HL-60 (cell line): ENCODE measurements around the gene SNX27.

ENCODE experiments used
- DNase-seq, 2 experiments: peaks; one replicate each; pipeline ENCODE4 v3.0.0-alpha.2; 2010 to 2020; ENCODE audit warnings: low read depth in 1 of 2, low spot score in 1 of 2
- H3K27ac ChIP-seq: fragments of 250-450 bp; sonication (Bioruptor Pico); replicated peaks from 2 replicates; pipeline ENCODE4 v1.5.1; 2020; ENCODE audit warnings: mild to moderate bottlenecking, moderate library complexity
- H3K27me3 ChIP-seq: fragments of 250-450 bp; sonication (Bioruptor Pico); 2 replicates; pipeline ENCODE4 v1.5.1; 2021; ENCODE audit warnings: mild to moderate bottlenecking, moderate library complexity; ENCODE audit not compliant: insufficient read depth, poor library complexity, severe bottlenecking
- H3K4me3 ChIP-seq: replicated peaks from 2 replicates; pipeline ENCODE4 v1.5.1; 2011; ENCODE audit warnings: mild to moderate bottlenecking, control low read depth, low read length; ENCODE audit not compliant: insufficient read depth
- GABPA ChIP-seq: IDR thresholded peaks from 2 replicates; pipeline ENCODE4 v1.6.1; 2012; ENCODE audit warnings: low read depth
- POLR2AphosphoS5 ChIP-seq: IDR thresholded peaks from 2 replicates; pipeline ENCODE4 v1.6.1; 2012; ENCODE audit warnings: low read depth
- SPI1 ChIP-seq: IDR thresholded peaks from 2 replicates; pipeline ENCODE4 v1.6.1; 2012; ENCODE audit warnings: low read depth, mild to moderate bottlenecking, borderline replicate concordance
- TF ChIP-seq, protein P1 (sequence below): IDR thresholded peaks from one replicate; pipeline ENCODE4 v1.5.1; 2011; ENCODE audit warnings: low read length, control low read depth, inconsistent platforms; ENCODE audit not compliant: insufficient read depth
- TF ChIP-seq, protein P2 (sequence below): IDR thresholded peaks from 2 replicates; pipeline ENCODE4 v1.6.1; 2012; ENCODE audit warnings: low read depth; ENCODE audit not compliant: insufficient replicate concordance

Gene SNX27

DNA sequence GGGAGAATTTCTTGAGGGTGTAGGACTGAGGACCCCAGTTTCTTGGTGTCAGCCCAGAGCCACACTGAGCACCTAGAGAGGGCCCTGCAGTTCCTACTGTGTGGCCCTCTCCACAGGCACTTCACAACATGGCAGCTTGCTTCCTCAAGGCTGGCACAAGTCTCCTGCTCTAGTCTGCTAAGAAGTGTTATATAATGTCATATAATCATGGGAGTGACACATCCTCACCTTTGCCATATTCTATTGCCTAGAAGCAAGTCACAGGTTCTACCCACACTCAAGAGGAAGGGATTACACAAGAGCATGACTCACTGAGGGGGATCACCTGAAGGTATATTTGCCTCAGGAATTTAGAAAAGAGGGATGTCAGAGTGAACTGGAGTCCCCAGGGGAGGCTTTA is 5.5 kb upstream of the SNX27 start:
- Histone ChIP-seq H3K4me3 (no peak overlapping the region), H3K27me3 (no peaks in the 10 kb centered on the region), H3K27ac (0 out of 2 replicates have a peak overlapping the region, but pooled peaks have one; percentile 25)
- no peak for TF ChIP-seq SPI1
- TF ChIP-seq, protein P1, sequence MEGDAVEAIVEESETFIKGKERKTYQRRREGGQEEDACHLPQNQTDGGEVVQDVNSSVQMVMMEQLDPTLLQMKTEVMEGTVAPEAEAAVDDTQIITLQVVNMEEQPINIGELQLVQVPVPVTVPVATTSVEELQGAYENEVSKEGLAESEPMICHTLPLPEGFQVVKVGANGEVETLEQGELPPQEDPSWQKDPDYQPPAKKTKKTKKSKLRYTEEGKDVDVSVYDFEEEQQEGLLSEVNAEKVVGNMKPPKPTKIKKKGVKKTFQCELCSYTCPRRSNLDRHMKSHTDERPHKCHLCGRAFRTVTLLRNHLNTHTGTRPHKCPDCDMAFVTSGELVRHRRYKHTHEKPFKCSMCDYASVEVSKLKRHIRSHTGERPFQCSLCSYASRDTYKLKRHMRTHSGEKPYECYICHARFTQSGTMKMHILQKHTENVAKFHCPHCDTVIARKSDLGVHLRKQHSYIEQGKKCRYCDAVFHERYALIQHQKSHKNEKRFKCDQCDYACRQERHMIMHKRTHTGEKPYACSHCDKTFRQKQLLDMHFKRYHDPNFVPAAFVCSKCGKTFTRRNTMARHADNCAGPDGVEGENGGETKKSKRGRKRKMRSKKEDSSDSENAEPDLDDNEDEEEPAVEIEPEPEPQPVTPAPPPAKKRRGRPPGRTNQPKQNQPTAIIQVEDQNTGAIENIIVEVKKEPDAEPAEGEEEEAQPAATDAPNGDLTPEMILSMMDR = no peak
- TF ChIP-seq, protein P2, sequence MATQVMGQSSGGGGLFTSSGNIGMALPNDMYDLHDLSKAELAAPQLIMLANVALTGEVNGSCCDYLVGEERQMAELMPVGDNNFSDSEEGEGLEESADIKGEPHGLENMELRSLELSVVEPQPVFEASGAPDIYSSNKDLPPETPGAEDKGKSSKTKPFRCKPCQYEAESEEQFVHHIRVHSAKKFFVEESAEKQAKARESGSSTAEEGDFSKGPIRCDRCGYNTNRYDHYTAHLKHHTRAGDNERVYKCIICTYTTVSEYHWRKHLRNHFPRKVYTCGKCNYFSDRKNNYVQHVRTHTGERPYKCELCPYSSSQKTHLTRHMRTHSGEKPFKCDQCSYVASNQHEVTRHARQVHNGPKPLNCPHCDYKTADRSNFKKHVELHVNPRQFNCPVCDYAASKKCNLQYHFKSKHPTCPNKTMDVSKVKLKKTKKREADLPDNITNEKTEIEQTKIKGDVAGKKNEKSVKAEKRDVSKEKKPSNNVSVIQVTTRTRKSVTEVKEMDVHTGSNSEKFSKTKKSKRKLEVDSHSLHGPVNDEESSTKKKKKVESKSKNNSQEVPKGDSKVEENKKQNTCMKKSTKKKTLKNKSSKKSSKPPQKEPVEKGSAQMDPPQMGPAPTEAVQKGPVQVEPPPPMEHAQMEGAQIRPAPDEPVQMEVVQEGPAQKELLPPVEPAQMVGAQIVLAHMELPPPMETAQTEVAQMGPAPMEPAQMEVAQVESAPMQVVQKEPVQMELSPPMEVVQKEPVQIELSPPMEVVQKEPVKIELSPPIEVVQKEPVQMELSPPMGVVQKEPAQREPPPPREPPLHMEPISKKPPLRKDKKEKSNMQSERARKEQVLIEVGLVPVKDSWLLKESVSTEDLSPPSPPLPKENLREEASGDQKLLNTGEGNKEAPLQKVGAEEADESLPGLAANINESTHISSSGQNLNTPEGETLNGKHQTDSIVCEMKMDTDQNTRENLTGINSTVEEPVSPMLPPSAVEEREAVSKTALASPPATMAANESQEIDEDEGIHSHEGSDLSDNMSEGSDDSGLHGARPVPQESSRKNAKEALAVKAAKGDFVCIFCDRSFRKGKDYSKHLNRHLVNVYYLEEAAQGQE = no peak
- no peak for TF ChIP-seq GABPA
- TF ChIP-seq POLR2AphosphoS5 = no peak
- peak; percentile 26 to 43 for DNase-seq

DNA sequence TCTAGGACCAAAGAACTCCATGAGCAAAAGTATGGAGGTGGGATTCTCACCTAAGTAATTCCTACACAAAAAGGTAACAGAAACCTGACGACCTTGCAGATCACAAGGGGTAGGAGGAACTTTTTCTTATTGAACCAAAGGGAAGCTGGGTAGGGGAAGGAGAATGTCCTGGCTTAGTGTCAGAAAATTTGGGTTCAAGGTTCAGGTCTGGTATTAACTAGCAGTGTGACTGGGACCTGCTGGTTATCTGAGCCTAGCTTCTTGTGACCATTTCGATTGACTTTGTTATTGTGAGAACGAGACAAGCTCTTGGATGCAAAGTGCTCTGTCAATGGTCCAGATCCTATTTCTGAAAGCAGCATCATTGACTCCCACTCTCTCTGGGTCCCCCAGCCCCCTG is 5.0 kb upstream of the SNX27 start:
- H3K4me3 ChIP-seq = no peak overlapping the region
- no peak overlapping the region for H3K27ac ChIP-seq
- no peaks in the 10 kb centered on the region for H3K27me3 ChIP-seq
- no peak for DNase-seq
- TF ChIP-seq, protein P2 = no peak
- TF ChIP-seq, protein P1 = no peak
- TF ChIP-seq POLR2AphosphoS5 (no peak), SPI1 (no peak), GABPA (no peak)

DNA sequence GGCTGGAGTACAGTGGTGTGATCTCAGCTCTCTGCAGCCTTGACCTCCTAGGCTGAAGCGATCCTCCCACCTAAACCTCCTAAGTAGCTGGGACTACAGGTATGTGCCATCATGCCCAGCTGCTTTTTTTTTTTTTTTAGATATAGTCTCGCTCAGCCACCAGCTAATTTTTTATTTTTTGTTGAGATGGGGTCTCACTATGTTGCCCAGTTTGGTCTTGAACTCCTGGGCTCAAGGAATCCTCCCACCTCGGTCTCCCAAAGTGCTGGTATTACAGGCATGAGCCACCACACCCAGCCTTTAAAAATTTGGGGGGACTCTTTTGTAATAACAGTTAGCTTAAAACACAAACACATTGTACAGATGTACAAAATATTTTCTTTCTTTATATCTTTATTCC is 1.7 kb upstream of the SNX27 start:
- Histone ChIP-seq H3K27me3 (no peaks in the 10 kb centered on the region), H3K27ac (peak overlapping the region; percentile 93; the same call in 1 of the 2 replicates), H3K4me3 (no peak overlapping the region)
- no peak for DNase-seq
- TF ChIP-seq GABPA (no peak), POLR2AphosphoS5 (no peak), SPI1 (no peak)
- TF ChIP-seq, protein P1 = no peak
- TF ChIP-seq, protein P2 = no peak
